Uterus (tissue), 2 donors: ENCODE results near the gene RPS6KL1.

Source experiments
- POLR2A ChIP-seq, 2 donors: fragments of 450-650 bp; IDR thresholded peaks; one replicate each; pipeline ENCODE4 v1.6.1; 2016; ENCODE audit warnings: antibody characterized with exemption in 2 of 2, mild to moderate bottlenecking in 1 of 2, moderate library complexity in 1 of 2
- TF ChIP-seq, protein P1 (sequence below), 4 experiments: fragments of 200-600 bp in 2 of 4; fragments of 450-650 bp in 2 of 4; sonication (generic) in 2 of 4; IDR thresholded peaks; one replicate each; pipeline ENCODE4 v1.5.1; 2016 to 2019; ENCODE audit warnings: antibody characterized with exemption in 4 of 4, mild to moderate bottlenecking in 2 of 4, moderate library complexity in 1 of 4

DNA sequence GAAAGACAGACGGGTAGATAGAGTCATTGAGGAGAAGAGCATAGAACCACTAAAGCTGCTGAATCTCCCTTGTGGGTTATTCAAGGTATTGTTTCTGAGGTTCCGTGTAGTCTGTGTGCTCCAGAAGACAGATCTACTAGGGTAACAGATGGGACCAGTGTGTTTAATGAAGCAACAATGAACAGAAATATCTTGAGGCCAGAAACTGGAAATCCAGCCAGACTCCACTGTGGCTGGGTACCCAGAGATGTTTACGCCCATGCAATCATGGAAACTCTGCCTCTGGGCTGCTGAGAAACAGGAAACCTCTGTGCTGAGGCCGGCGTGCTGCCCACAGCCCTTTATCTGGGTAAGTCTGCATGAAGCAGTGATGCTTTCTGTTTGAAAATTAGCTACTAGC lies 55.4 kb downstream of the RPS6KL1 start:
- TF ChIP-seq, protein P1, sequence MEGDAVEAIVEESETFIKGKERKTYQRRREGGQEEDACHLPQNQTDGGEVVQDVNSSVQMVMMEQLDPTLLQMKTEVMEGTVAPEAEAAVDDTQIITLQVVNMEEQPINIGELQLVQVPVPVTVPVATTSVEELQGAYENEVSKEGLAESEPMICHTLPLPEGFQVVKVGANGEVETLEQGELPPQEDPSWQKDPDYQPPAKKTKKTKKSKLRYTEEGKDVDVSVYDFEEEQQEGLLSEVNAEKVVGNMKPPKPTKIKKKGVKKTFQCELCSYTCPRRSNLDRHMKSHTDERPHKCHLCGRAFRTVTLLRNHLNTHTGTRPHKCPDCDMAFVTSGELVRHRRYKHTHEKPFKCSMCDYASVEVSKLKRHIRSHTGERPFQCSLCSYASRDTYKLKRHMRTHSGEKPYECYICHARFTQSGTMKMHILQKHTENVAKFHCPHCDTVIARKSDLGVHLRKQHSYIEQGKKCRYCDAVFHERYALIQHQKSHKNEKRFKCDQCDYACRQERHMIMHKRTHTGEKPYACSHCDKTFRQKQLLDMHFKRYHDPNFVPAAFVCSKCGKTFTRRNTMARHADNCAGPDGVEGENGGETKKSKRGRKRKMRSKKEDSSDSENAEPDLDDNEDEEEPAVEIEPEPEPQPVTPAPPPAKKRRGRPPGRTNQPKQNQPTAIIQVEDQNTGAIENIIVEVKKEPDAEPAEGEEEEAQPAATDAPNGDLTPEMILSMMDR (IDR thresholded peaks at IDR 0.05) = no peak
- no peak for TF ChIP-seq POLR2A (IDR thresholded peaks at IDR 0.05)
